Measurements from ENCODE around the gene CRAMP1.
A peak's percentile ranks its signal among the peaks of the same experiment; 100 is the strongest.

CRAMP1 gene

GRCh38 chr16:1597154-1597553 is 15.0 kb upstream of the CRAMP1 start:
- no peak for DNase-seq

GRCh38 chr16:1601031-1601430 is 11.1 kb upstream of the CRAMP1 start:
- DNase-seq = no peak

GRCh38 chr16:1601489-1601888 is 10.7 kb upstream of the CRAMP1 start:
- no peak for DNase-seq

GRCh38 chr16:1602285-1602684 is 9.9 kb upstream of the CRAMP1 start:
- no peak for DNase-seq

- no peak for DNase-seq
Measured at GRCh38 chr16:1606774-1607173, 5.4 kb upstream of the CRAMP1 start.

- no peak for DNase-seq
Measured at GRCh38 chr16:1607971-1608370, 4.2 kb upstream of the CRAMP1 start.

- peak in 1 of 2 donors; percentile 76 for DNase-seq
Measured at GRCh38 chr16:1610071-1610898, 1.9 kb upstream of the CRAMP1 start.

GRCh38 chr16:1610899-1611632 is 1.1 kb upstream of the CRAMP1 start:
- no peak for DNase-seq

- DNase-seq = no peak
Measured at GRCh38 chr16:1613211-1613622, 1.1 kb downstream of the CRAMP1 start.

GRCh38 chr16:1613728-1614455 is 1.7 kb downstream of the CRAMP1 start:
- no peak for DNase-seq

GRCh38 chr16:1614456-1615102 is 2.4 kb downstream of the CRAMP1 start:
- no peak for DNase-seq

GRCh38 chr16:1615761-1616160 is 3.6 kb downstream of the CRAMP1 start:
- no peak for DNase-seq

- no peak for DNase-seq
Measured at GRCh38 chr16:1619976-1620375, 7.8 kb downstream of the CRAMP1 start.

- DNase-seq = no peak
Measured at GRCh38 chr16:1620391-1620790, 8.2 kb downstream of the CRAMP1 start.

GRCh38 chr16:1621851-1622250 is 9.7 kb downstream of the CRAMP1 start:
- DNase-seq = no peak

GRCh38 chr16:1626327-1626726 is 14.2 kb downstream of the CRAMP1 start:
- DNase-seq = no peak

GRCh38 chr16:1626776-1627175 is 14.6 kb downstream of the CRAMP1 start:
- DNase-seq = no peak

- no peak for DNase-seq
Measured at GRCh38 chr16:1630450-1631213, 18.5 kb downstream of the CRAMP1 start.

GRCh38 chr16:1631230-1631629 is 19.1 kb downstream of the CRAMP1 start:
- no peak for DNase-seq

GRCh38 chr16:1631931-1632637 is 19.9 kb downstream of the CRAMP1 start:
- no peak for DNase-seq

- DNase-seq = no peak
Measured at GRCh38 chr16:1632638-1632970, 20.4 kb downstream of the CRAMP1 start.

GRCh38 chr16:1633310-1633709 is 21.1 kb downstream of the CRAMP1 start:
- no peak for DNase-seq
